H9 (cell line): Measurements from ENCODE around the gene MTHFS. TPM values are rescaled to one million over a fixed set of nuclear protein-coding genes. Genes with fewer than 3 reads are reported as not detected.

Source experiments
- DNase-seq: peaks from one replicate; pipeline ENCODE4 v3.0.0-alpha.2; 2017
- H2AFZ ChIP-seq: one replicate; pipeline ENCODE4 v1.6.1; 2013; ENCODE audit warnings: mild to moderate bottlenecking, low read length, control low read depth, moderate library complexity
- H2AK5ac ChIP-seq: 2 replicates; pipeline ENCODE4 v1.6.1; 2013; ENCODE audit warnings: low read length, control low read depth, mixed read lengths; ENCODE audit not compliant: insufficient read length
- H2BK120ac ChIP-seq: one replicate; pipeline ENCODE4 v1.6.1; 2013; ENCODE audit warnings: low read depth, mild to moderate bottlenecking, low read length, control low read depth, inconsistent platforms; ENCODE audit not compliant: poor library complexity, severe bottlenecking
- H2BK12ac ChIP-seq: 2 replicates; pipeline ENCODE4 v1.6.1; 2013; ENCODE audit warnings: low read length, control low read depth, mixed read lengths, low read depth; ENCODE audit not compliant: insufficient read length
- H2BK15ac ChIP-seq: 2 replicates; pipeline ENCODE4 v1.6.1; 2013; ENCODE audit warnings: low read depth, low read length, control low read depth
- H2BK20ac ChIP-seq: one replicate; pipeline ENCODE4 v1.6.1; 2013; ENCODE audit warnings: low read depth, mild to moderate bottlenecking, low read length, control low read depth, inconsistent platforms; ENCODE audit not compliant: poor library complexity, severe bottlenecking
- H2BK5ac ChIP-seq: 2 replicates; pipeline ENCODE4 v1.6.1; 2013; ENCODE audit warnings: low read length, control low read depth, mixed read lengths; ENCODE audit not compliant: insufficient read length
- H3K14ac ChIP-seq: 2 replicates; pipeline ENCODE4 v1.6.1; 2013; ENCODE audit warnings: low read length, control low read depth; ENCODE audit not compliant: insufficient read depth
- H3K18ac ChIP-seq: 2 replicates; pipeline ENCODE4 v1.6.1; 2013; ENCODE audit warnings: low read depth, mild to moderate bottlenecking, mixed read lengths, low read length, control low read depth; ENCODE audit not compliant: insufficient read length
- H3K23ac ChIP-seq: 2 replicates; pipeline ENCODE4 v1.6.1; 2013; ENCODE audit warnings: low read length, control low read depth, mixed read lengths, low read depth; ENCODE audit not compliant: insufficient read length
- H3K23me2 ChIP-seq: 2 replicates; pipeline ENCODE4 v1.6.1; 2013; ENCODE audit warnings: low read depth, mild to moderate bottlenecking, mixed read lengths, low read length, control low read depth; ENCODE audit not compliant: insufficient read length, poor library complexity, severe bottlenecking
- H3K27ac ChIP-seq: 2 replicates; pipeline ENCODE4 v1.5.1; 2013; ENCODE audit warnings: low read length, control low read depth, mixed read lengths, low read depth; ENCODE audit not compliant: insufficient read length
- H3K27me3 ChIP-seq: 2 replicates; pipeline ENCODE4 v1.6.1; 2013; ENCODE audit warnings: low read length, control low read depth, inconsistent platforms; ENCODE audit not compliant: insufficient read depth
- H3K4ac ChIP-seq: 2 replicates; pipeline ENCODE4 v1.6.1; 2013; ENCODE audit warnings: low read depth, mild to moderate bottlenecking, control low read depth, inconsistent platforms, low read length, moderate library complexity
- H3K4me1 ChIP-seq: 2 replicates; pipeline ENCODE4 v1.6.1; 2013; ENCODE audit warnings: low read length, control low read depth, inconsistent platforms; ENCODE audit not compliant: insufficient read depth
- H3K4me2 ChIP-seq: 2 replicates; pipeline ENCODE4 v1.6.1; 2013; ENCODE audit warnings: low read length, control low read depth, mixed read lengths; ENCODE audit not compliant: insufficient read length, insufficient read depth
- H3K56ac ChIP-seq: 2 replicates; pipeline ENCODE4 v1.6.1; 2013; ENCODE audit warnings: low read depth, mild to moderate bottlenecking, mixed read lengths, low read length, control low read depth; ENCODE audit not compliant: insufficient read length
- H3K79me1 ChIP-seq: 2 replicates; pipeline ENCODE4 v1.6.1; 2013; ENCODE audit warnings: low read depth, mild to moderate bottlenecking, moderate library complexity, low read length, control low read depth, inconsistent platforms; ENCODE audit not compliant: insufficient read depth, poor library complexity, severe bottlenecking
- H3K79me2 ChIP-seq: 2 replicates; pipeline ENCODE4 v1.6.1; 2013; ENCODE audit warnings: low read length, control low read depth, inconsistent platforms; ENCODE audit not compliant: insufficient read depth
- H3K9ac ChIP-seq: 2 replicates; pipeline ENCODE4 v1.6.1; 2013; ENCODE audit warnings: low read length, control low read depth, mixed read lengths; ENCODE audit not compliant: insufficient read length; ENCODE audit errors: extremely low read depth
- H3K9me3 ChIP-seq: one replicate; pipeline ENCODE4 v1.6.1; 2013; ENCODE audit warnings: low read depth, low read length, inconsistent platforms; ENCODE audit not compliant: control insufficient read depth
- H3T11ph ChIP-seq: one replicate; pipeline ENCODE4 v1.6.1; 2013; ENCODE audit warnings: mild to moderate bottlenecking, low read length, control low read depth, inconsistent platforms
- H4K20me1 ChIP-seq: one replicate; pipeline ENCODE4 v1.6.1; 2013; ENCODE audit not compliant: control insufficient read depth, insufficient read length, insufficient read depth
- H4K5ac ChIP-seq: 2 replicates; pipeline ENCODE4 v1.6.1; 2013; ENCODE audit warnings: low read depth, mild to moderate bottlenecking, mixed read lengths, low read length, control low read depth; ENCODE audit not compliant: insufficient read length
- H4K8ac ChIP-seq: replicated peaks from 2 replicates; pipeline ENCODE4 v1.6.1; 2013; ENCODE audit warnings: low read length, control low read depth, mixed read lengths, low read depth; ENCODE audit not compliant: insufficient read length
- H4K91ac ChIP-seq: 2 replicates; pipeline ENCODE4 v1.6.1; 2013; ENCODE audit warnings: low read depth, mild to moderate bottlenecking, moderate library complexity, mixed read lengths, low read length, control low read depth; ENCODE audit not compliant: insufficient read length
- H3K27ac Mint-ChIP-seq, 3 experiments: 2 replicates in 2 of 3; 3 replicates in 1 of 3; pipeline ENCODE4 v1.8.0; 2020 to 2021; ENCODE audit warnings: mixed read lengths in 3 of 3, mild to moderate bottlenecking in 1 of 3, moderate library complexity in 1 of 3
- H3K27me3 Mint-ChIP-seq: 2 replicates; pipeline ENCODE4 v1.8.0; 2021; ENCODE audit warnings: low read depth, mild to moderate bottlenecking, moderate library complexity, mixed read lengths
- H3K36me3 Mint-ChIP-seq, 3 experiments: 2 replicates in 2 of 3; 3 replicates in 1 of 3; pipeline ENCODE4 v1.8.0; 2020 to 2021; ENCODE audit warnings: low read depth in 3 of 3, mixed read lengths in 3 of 3; ENCODE audit not compliant: insufficient read depth in 1 of 3
- H3K4me1 Mint-ChIP-seq, 2 experiments: 2 replicates each; pipeline ENCODE4 v1.8.0; 2020; ENCODE audit warnings: mixed read lengths in 2 of 2
- H3K4me3 Mint-ChIP-seq, 2 experiments: 2 replicates in 1 of 2; 3 replicates in 1 of 2; pipeline ENCODE4 v1.8.0; 2020 to 2021; ENCODE audit warnings: mild to moderate bottlenecking in 2 of 2, mixed read lengths in 2 of 2, moderate library complexity in 1 of 2
- H3K9me3 Mint-ChIP-seq, 2 experiments: 2 replicates in 1 of 2; 3 replicates in 1 of 2; pipeline ENCODE4 v1.8.0; 2020; ENCODE audit warnings: mild to moderate bottlenecking in 2 of 2, mixed read lengths in 2 of 2, moderate library complexity in 1 of 2
- WGBS: extraction: QIAGEN DNeasy Blood & Tissue Kit; methylation state at CpG from one replicate; pipeline ENCODE4 v1.1.7; 2013; ENCODE audit warnings: missing lambda C conversion rate, low lambda C conversion rate, mixed read lengths; ENCODE audit not compliant: insufficient read length; ENCODE audit errors: extremely low coverage; 5-methylcytosine and 5-hydroxymethylcytosine counted together
- total RNA-seq: library from RNA; stranded (reverse); gene quantifications from 2 replicates; pipeline ENCODE4 v1.2.1, GENCODE V29; 2021
- TF ChIP-seq, protein P1 (sequence below): fragments of 200-600 bp; sonication (generic); conservative IDR thresholded peaks from 3 replicates; pipeline ENCODE4 v1.8.0; 2021; ENCODE audit warnings: antibody characterized with exemption, mild to moderate bottlenecking

The MTHFS gene
- total RNA-seq, 1 experiment from 2014 or later, result 36.9 TPM

DNA sequence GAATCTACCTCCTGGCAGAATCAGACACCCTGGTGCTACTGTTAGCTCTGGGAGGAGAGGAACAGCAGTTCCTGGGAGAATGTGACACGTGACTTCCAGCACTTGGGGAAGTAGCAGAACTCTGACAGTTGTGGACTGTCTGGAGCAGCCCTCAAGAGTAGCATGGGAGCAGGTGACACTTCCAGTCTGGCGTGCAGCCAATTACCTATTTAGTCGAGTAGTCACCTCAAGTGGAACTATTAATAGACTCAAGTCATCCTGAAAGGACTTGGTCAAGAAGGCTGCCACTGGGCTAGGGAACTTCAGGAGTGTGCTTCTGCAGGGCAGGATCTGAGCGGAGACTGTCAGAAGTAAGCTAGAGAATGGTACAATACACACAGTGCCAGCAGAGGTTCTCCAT is 62.3 kb downstream of the MTHFS start:
- Histone ChIP-seq H2BK5ac (no peak overlapping the region), H3K9ac (no peak overlapping the region), H2BK12ac (no peak overlapping the region), H4K5ac (no peak overlapping the region), H3K18ac (no peak overlapping the region), H3K27me3 (no peaks in the 10 kb centered on the region), H2AFZ (no peak overlapping the region), H3K79me1 (no peaks in the 10 kb centered on the region), H3K4me2 (no peak overlapping the region), H2AK5ac (no peak overlapping the region), H4K8ac (no peak overlapping the region), H3K4ac (no peak overlapping the region), H3K14ac (no peak overlapping the region), H2BK15ac (no peak overlapping the region), H3K9me3 (no peaks in the 10 kb centered on the region), H3K4me1 (no peaks in the 10 kb centered on the region), H3K23me2 (no peaks in the 10 kb centered on the region), H2BK120ac (no peak overlapping the region), H4K91ac (no peak overlapping the region), H3K27ac (no peak overlapping the region), H3T11ph (no peak overlapping the region), H3K79me2 (no peaks in the 10 kb centered on the region), H2BK20ac (no peak overlapping the region), H3K23ac (no peak overlapping the region), H3K56ac (no peak overlapping the region), H4K20me1 (no peaks in the 10 kb centered on the region)
- H3K4me1 Mint-ChIP-seq, result no peaks in the 10 kb centered on the region; a peak in 1 of 4 replicates
- DNase-seq, result no peak
- no peaks in the 10 kb centered on the region; the same call in 1 of the 2 replicates for H3K27me3 Mint-ChIP-seq
- peaks cover 18 to 28% (median 27%) of the 10 kb centered on the region in 3 experiments for H3K36me3 Mint-ChIP-seq
- WGBS, result no CpG with 5 or more reads among the region's 4 CpGs
- peak overlapping the region in 1 of 3 experiments; percentile 34; a peak in 2 of 7 replicates for H3K27ac Mint-ChIP-seq
- no peaks in the 10 kb centered on the region for H3K9me3 Mint-ChIP-seq
- TF ChIP-seq, protein P1, sequence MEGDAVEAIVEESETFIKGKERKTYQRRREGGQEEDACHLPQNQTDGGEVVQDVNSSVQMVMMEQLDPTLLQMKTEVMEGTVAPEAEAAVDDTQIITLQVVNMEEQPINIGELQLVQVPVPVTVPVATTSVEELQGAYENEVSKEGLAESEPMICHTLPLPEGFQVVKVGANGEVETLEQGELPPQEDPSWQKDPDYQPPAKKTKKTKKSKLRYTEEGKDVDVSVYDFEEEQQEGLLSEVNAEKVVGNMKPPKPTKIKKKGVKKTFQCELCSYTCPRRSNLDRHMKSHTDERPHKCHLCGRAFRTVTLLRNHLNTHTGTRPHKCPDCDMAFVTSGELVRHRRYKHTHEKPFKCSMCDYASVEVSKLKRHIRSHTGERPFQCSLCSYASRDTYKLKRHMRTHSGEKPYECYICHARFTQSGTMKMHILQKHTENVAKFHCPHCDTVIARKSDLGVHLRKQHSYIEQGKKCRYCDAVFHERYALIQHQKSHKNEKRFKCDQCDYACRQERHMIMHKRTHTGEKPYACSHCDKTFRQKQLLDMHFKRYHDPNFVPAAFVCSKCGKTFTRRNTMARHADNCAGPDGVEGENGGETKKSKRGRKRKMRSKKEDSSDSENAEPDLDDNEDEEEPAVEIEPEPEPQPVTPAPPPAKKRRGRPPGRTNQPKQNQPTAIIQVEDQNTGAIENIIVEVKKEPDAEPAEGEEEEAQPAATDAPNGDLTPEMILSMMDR, result no peak
- H3K4me3 Mint-ChIP-seq, result no peak overlapping the region
